IMR-90 (cell line): ENCODE data around the gene UBE2G1.

Experiments used
- CEBPB ChIP-seq: IDR thresholded peaks from 2 replicates; pipeline ENCODE4 v1.6.1; 2012; ENCODE audit warnings: low read depth, low read length, improper control_type of control experiment
- CHD1 ChIP-seq: IDR thresholded peaks from 2 replicates; pipeline ENCODE4 v1.6.1; 2012; ENCODE audit warnings: low read depth, low read length, improper control_type of control experiment
- MAFK ChIP-seq: IDR thresholded peaks from 2 replicates; pipeline ENCODE4 v1.6.1; 2012; ENCODE audit warnings: low read depth, low read length, improper control_type of control experiment
- POLR2A ChIP-seq: IDR thresholded peaks from 2 replicates; pipeline ENCODE4 v1.6.1; 2012; ENCODE audit warnings: mild to moderate bottlenecking, low read depth, low read length
- SMC3 ChIP-seq: fragments of 150-350 bp; IDR thresholded peaks from 2 replicates; pipeline ENCODE4 v1.6.1; 2016; ENCODE audit warnings: low read depth, mild to moderate bottlenecking, antibody characterized with exemption, low read length, moderate library complexity
- TF ChIP-seq, protein P1 (sequence below): conservative IDR thresholded peaks from 2 replicates; pipeline ENCODE4 v1.5.1; 2012; ENCODE audit warnings: mild to moderate bottlenecking, low read depth, low read length, improper control_type of control experiment

DNA sequence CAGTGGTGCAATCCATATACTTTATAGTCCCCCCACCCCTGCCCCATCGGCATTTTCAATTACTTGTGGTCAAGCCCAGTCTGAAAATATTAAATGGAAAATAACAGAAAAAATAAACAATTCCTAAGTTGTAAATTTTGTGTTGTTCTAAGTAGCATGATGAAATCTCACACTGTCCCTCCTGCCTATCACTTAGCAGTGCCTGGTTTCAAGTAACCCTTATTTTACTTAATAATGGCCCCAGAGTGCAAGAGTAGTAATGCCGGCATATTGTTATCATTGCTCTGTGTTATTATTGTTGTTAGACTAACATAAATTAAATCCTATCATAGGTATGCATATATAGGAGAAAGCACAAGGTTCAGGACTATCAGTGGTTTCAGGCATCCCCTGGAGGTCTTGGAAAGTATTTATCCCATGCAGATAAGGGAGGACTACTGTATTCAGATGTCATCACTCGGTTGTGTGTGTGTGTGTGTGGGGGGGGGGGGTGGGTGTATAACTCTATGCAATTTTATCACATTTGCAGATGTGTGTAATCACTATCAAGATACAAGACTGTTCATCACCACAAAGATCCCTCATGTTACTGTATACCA lies 9.3 kb downstream of the UBE2G1 start:
- no peak for TF ChIP-seq MAFK
- TF ChIP-seq SMC3 = no peak
- TF ChIP-seq, protein P1, sequence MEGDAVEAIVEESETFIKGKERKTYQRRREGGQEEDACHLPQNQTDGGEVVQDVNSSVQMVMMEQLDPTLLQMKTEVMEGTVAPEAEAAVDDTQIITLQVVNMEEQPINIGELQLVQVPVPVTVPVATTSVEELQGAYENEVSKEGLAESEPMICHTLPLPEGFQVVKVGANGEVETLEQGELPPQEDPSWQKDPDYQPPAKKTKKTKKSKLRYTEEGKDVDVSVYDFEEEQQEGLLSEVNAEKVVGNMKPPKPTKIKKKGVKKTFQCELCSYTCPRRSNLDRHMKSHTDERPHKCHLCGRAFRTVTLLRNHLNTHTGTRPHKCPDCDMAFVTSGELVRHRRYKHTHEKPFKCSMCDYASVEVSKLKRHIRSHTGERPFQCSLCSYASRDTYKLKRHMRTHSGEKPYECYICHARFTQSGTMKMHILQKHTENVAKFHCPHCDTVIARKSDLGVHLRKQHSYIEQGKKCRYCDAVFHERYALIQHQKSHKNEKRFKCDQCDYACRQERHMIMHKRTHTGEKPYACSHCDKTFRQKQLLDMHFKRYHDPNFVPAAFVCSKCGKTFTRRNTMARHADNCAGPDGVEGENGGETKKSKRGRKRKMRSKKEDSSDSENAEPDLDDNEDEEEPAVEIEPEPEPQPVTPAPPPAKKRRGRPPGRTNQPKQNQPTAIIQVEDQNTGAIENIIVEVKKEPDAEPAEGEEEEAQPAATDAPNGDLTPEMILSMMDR = no peak
- no peak for TF ChIP-seq CEBPB
- TF ChIP-seq POLR2A = no peak
- TF ChIP-seq CHD1 = no peak
